Measurements from ENCODE around the gene LAMA2. TPM values are rescaled to one million over a fixed set of nuclear protein-coding genes. Genes with fewer than 3 reads are reported as not detected.
"Not testable (repeated sequence)": the region's sequence is repeated elsewhere in the genome, so short reads cannot be mapped to it uniquely, and the experiment has no call there.

LAMA2 gene
- total RNA-seq, 1 donor from 2014 or later, result 1.4 TPM

DNA sequence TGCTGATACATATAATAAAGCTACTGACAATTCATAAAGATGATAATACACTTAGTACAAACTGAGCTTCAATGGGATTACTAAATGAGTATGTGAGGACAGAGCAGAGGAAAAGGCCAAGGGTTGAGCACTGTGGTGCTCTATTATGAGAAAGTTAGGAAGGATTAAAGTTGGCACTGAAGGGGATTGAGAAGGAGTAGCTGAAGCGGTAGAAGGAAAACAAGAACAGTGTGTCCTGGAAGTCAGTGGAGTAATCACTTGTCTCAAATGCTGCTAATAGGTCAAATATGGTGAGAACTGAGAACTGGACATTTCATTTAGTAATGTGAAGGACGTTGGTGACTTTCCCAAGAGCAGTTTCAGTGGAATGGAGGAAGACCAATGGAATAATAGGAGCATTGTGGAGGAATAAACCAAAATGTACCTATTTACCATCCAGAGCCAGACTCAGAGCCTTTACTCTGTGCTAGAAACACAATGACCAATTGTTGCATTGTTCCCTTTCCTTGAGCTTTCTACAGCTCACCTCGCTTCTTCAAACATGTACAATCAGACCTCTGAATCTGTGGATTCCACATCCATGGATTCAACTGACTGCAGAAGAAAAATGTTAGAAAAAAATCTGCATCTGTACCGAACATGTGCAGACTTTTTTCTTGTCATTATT, 255.9 kb downstream of the LAMA2 start:
- no peaks in the 10 kb centered on the region for H3K36me3 ChIP-seq (ENCODE audit: control insufficient read depth, insufficient read depth, low read length)
- H3K4me3 ChIP-seq (ENCODE audit: low read depth, low read length), result no peak overlapping the region
- no peak for DNase-seq (ENCODE audit: low read depth)
- no peaks in the 10 kb centered on the region for H3K27me3 ChIP-seq (ENCODE audit: control insufficient read depth, insufficient read depth, low read length)
- TF ChIP-seq, protein P1, sequence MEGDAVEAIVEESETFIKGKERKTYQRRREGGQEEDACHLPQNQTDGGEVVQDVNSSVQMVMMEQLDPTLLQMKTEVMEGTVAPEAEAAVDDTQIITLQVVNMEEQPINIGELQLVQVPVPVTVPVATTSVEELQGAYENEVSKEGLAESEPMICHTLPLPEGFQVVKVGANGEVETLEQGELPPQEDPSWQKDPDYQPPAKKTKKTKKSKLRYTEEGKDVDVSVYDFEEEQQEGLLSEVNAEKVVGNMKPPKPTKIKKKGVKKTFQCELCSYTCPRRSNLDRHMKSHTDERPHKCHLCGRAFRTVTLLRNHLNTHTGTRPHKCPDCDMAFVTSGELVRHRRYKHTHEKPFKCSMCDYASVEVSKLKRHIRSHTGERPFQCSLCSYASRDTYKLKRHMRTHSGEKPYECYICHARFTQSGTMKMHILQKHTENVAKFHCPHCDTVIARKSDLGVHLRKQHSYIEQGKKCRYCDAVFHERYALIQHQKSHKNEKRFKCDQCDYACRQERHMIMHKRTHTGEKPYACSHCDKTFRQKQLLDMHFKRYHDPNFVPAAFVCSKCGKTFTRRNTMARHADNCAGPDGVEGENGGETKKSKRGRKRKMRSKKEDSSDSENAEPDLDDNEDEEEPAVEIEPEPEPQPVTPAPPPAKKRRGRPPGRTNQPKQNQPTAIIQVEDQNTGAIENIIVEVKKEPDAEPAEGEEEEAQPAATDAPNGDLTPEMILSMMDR (IDR thresholded peaks at IDR 0.05; ENCODE audit: insufficient read depth, low read length, poor library complexity, severe bottlenecking), result no peak

DNA sequence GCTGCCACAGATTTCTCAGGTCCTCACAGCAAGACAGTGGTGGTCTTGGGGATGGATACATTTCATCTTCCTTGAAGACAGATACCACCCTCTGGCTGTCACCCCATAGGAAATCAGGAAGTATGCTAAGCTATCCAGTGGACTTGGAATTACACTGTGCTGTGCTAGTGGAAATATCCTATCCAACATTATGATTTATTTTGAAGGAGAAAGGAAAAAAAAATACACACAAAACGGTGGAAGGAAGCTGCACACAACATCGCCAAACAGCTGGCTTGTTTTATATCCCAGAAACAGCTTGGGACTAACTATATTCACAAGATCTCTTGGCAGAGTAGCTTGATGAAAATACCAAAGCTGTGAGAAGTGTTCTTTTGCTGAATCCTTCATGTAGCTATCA, 257.6 kb downstream of the LAMA2 start:
- TF ChIP-seq, protein P1 (IDR thresholded peaks at IDR 0.05; ENCODE audit: insufficient read depth, low read length, poor library complexity, severe bottlenecking), result no peak
- H3K36me3 ChIP-seq (ENCODE audit: control insufficient read depth, insufficient read depth, low read length), result no peaks in the 10 kb centered on the region
- H3K4me3 ChIP-seq (ENCODE audit: low read depth, low read length), result no peak overlapping the region
- no peak for DNase-seq (ENCODE audit: low read depth)
- no peaks in the 10 kb centered on the region for H3K27me3 ChIP-seq (ENCODE audit: control insufficient read depth, insufficient read depth, low read length)

DNA sequence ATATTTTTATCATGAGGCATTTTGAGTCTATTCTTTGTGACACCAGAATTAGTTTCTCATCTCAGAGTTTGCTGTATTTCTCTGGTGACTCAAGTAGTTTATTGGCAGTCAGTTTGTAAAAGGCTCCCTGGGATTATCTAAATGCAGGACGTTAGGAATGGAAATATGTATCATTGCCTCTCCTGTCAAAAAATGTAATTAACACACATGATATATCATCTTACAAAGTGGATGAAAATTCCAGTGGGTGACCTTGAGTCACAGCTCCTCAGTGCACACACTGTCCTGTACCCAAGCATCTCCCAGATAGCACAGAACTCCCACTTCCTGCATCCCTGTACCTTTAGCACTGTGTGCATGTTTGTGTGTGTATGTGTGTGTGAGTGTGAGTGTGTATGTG, 258.6 kb downstream of the LAMA2 start:
- no peak for DNase-seq (ENCODE audit: low read depth)
- Histone ChIP-seq H3K4me3 (ENCODE audit: low read depth, low read length) (no peak overlapping the region), H3K36me3 (ENCODE audit: control insufficient read depth, insufficient read depth, low read length) (no peaks in the 10 kb centered on the region), H3K27me3 (ENCODE audit: control insufficient read depth, insufficient read depth, low read length) (no peaks in the 10 kb centered on the region)
- TF ChIP-seq, protein P1 (IDR thresholded peaks at IDR 0.05; ENCODE audit: insufficient read depth, low read length, poor library complexity, severe bottlenecking), result no peak

DNA sequence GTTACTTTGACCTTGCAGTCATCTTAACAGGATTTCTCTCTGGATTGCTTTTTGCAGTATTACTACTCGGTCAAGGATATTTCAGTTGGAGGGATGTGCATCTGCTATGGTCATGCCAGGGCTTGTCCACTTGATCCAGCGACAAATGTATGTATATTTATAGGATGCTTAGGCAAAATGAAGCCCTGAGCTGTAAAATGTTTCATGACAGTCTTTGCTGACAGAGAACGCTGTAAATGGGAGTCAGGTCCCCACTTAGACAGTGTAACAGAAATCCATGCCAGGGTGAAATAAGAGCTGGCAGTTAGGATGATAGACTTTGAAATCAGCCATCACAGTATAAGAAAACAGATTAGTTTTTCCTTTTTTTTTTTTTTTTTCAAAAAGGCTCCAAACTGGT, 264.0 kb downstream of the LAMA2 start:
- Histone ChIP-seq H3K36me3 (ENCODE audit: control insufficient read depth, insufficient read depth, low read length) (no peaks in the 10 kb centered on the region), H3K27me3 (ENCODE audit: control insufficient read depth, insufficient read depth, low read length) (no peaks in the 10 kb centered on the region), H3K4me3 (ENCODE audit: low read depth, low read length) (no peak overlapping the region)
- TF ChIP-seq, protein P1 (IDR thresholded peaks at IDR 0.05; ENCODE audit: insufficient read depth, low read length, poor library complexity, severe bottlenecking), result no peak
- no peak for DNase-seq (ENCODE audit: low read depth)

DNA sequence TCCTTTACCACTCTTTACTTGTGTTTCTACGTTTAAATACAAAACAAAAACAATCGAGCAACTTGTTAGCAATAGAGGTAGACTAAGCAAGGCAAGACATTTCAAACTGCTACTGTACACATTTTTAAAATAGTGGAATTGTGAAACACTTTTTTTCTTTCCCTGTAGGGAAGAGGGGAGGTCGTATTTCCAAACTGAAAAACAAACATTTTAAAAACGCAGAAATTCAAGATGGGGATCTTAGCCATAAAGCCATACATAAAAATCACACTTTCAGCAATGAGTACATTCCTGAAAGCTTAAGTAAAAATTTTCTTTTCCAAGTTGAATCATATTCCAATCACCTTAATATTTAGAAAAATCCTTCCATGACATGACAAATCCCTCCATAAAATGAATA, 267.6 kb downstream of the LAMA2 start:
- TF ChIP-seq, protein P1 (IDR thresholded peaks at IDR 0.05; ENCODE audit: insufficient read depth, low read length, poor library complexity, severe bottlenecking), result no peak
- no peak overlapping the region for H3K4me3 ChIP-seq (ENCODE audit: low read depth, low read length)
- H3K36me3 ChIP-seq (ENCODE audit: control insufficient read depth, insufficient read depth, low read length), result no peaks in the 10 kb centered on the region
- DNase-seq (ENCODE audit: low read depth), result no peak
- H3K27me3 ChIP-seq (ENCODE audit: control insufficient read depth, insufficient read depth, low read length), result no peaks in the 10 kb centered on the region

DNA sequence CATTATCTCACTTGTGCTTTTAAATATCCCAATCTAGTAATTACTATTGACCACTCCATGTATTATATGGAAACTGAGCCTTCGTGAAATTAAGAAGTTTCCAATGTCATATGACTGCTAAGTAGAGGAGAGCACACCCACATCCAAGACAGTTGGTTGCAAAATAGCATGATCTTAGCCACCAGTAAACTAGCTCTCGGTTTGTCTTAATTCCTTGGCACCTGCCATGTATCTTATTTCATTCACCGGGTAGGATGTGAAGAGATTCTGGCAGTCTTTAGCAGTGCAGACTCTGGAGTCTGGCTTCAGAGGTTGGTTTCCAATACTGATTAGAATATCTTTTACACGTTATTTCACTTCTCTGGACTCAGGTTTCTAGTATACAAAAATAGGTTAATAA, 270.3 kb downstream of the LAMA2 start:
- no peaks in the 10 kb centered on the region for H3K27me3 ChIP-seq (ENCODE audit: control insufficient read depth, insufficient read depth, low read length)
- TF ChIP-seq, protein P1 (IDR thresholded peaks at IDR 0.05; ENCODE audit: insufficient read depth, low read length, poor library complexity, severe bottlenecking), result no peak
- H3K36me3 ChIP-seq (ENCODE audit: control insufficient read depth, insufficient read depth, low read length), result no peaks in the 10 kb centered on the region
- H3K4me3 ChIP-seq (ENCODE audit: low read depth, low read length), result no peak overlapping the region
- DNase-seq (ENCODE audit: low read depth), result no peak

DNA sequence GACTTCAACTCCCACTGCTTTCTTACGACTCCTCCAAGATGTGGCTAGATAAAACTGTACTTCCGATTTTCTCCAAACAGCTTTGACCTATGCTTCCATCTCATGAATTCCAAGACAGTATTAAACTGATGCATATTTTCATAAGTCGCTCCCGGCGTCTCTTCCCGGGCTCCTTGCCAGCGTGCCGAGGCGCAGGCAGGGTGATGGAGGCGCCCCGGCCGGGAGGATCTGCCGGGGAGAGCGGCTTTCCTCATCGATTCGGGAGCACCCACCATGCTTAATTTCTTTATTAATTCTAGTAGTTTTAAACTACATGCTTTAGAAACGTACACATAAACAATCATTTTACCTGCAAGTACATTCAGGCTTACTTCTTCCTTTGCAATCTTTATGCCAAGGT, 276.3 kb downstream of the LAMA2 start:
- not testable (repeated sequence) for H3K4me3 ChIP-seq (ENCODE audit: low read depth, low read length); DNase-seq (ENCODE audit: low read depth); H3K27me3 ChIP-seq (ENCODE audit: control insufficient read depth, insufficient read depth, low read length); H3K36me3 ChIP-seq (ENCODE audit: control insufficient read depth, insufficient read depth, low read length)

Measured in kidney epithelial cell (primary cell).